NCI-H526 (cell line): ENCODE measurements around the gene MRAP2.
A peak's percentile ranks its signal among the peaks of the same experiment; 100 is the strongest.
"Not testable (repeated sequence)": the region's sequence is repeated elsewhere in the genome, so short reads cannot be mapped to it uniquely, and the experiment has no call there.

Experiments used
- DNase-seq, 2 experiments: peaks; one replicate each; lab custom pipeline; 2025; lab: John Stamatoyannopoulos, UW

The MRAP2 gene

GRCh38 chr6:84032000-84032399, 1.6 kb upstream of the MRAP2 start:
- DNase-seq, result not testable (repeated sequence)

- DNase-seq, result no peak
Measured at GRCh38 chr6:84035484-84035883, 1.9 kb downstream of the MRAP2 start.

DNA sequence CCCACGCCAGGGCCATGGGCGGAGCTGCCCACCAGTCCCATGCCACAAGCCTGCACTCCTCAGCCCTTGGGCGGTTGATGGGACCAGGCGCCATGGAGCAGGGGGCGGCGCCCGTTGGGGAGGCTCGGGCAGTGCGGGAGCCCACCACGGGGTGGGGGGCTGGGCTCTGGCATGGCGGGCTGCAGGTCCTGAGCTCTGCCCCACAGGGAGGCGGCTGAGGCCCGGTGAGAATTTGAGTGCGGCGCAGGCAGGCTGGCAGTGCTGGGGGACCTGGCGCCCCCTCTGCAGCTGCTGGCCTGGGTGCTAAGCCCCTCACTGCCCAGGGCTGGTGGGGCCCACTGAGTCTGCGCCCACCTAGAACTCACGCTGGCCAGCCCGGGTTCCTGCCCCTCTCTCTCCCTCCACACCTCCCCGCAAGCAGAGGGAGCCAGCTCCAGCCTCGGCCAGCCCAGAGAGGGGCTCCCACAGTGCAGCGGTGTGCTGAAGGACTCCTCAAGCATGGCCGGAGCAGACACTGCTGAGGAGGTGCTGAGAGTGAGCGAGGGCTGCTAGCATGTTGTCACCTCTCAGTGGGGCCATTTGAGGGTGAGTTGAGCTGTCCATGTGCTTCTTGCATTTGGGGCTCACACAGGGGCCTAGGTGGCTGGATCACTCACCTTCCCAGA, 4.0 kb downstream of the MRAP2 start:
- DNase-seq, result no peak

DNA sequence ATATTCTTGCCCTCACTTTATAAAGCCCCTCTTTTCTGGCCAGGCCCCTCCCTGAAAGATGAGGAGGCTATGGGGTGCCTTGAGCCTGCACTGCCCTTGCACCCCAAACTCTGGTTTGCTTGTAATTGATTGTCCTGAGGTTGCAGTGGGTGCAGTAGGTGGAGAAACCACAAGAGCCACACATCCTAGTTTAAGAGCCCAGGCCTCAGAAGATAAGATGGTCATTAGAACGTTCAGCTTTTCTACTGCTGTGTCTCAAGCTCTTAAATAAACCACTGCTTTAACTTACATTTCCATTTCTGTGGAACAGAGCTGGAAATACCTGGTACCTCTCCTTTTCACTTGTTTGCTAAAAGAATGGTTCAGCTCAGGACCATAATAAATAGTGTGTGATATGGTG, 9.0 kb downstream of the MRAP2 start:
- DNase-seq, result no peak

GRCh38 chr6:84043555-84043954, 10.0 kb downstream of the MRAP2 start:
- DNase-seq, result no peak

DNA sequence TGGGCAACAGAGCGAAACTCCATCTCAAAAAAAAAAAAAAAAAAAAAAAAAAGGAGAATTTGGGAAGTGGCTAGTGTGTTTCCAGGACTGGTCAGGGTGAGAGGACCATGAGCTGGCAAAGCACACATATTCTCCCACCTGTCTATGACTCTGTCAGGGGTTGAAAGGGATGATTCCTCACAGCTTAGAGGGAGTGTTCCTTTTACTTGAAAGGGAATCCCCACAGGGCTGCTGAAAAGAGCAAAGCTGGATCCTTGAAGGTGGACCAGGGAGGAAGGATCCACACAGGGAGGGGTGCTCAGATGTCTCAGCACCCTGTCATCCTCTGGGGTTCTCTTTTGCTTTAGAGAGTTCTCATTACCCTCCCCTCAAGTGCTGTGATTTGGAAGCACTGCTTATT, 13.2 kb downstream of the MRAP2 start:
- DNase-seq, result no peak

DNA sequence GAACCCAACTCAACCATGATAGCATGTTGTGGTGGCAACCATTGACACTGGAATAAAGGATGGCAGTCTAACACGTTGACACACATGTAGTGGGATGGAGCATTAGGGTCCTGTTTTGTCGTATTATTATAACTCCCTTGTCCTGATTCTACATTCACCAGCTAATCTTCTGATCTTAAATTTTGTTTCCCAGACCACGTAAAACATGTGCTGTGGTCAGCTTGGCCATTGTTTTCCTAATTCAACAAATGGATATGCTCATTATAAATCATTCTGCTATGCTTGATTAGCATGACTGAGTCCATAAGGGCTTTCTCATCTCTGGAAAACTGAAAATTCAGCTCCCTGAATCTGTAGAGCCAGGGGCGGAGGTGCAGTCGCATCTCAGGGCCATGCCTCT, 15.0 kb downstream of the MRAP2 start:
- DNase-seq, result no peak

DNA sequence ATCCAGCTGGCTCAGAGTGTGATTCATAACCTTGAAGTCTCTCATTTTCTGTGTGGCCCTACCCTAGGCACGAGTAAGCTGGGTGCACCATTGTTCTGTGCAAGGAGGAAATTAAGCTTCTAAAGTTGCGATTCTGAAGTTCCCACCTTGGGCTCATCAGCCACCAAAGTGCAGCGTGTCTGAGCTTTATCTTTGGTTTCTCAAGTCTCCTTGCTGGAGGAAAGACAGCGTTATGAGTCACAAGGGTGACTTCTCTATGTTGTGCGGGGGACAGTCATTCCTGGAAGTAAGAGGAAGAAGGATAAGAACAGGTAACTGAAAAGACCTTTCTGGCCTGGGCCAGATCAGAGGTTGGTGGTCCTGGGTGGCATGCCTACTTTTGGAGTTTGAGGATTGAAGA, 16.8 kb downstream of the MRAP2 start:
- DNase-seq, result no peak

- peak; percentile 31 to 62 for DNase-seq
Measured at GRCh38 chr6:84052204-84052882, 18.8 kb downstream of the MRAP2 start.

DNA sequence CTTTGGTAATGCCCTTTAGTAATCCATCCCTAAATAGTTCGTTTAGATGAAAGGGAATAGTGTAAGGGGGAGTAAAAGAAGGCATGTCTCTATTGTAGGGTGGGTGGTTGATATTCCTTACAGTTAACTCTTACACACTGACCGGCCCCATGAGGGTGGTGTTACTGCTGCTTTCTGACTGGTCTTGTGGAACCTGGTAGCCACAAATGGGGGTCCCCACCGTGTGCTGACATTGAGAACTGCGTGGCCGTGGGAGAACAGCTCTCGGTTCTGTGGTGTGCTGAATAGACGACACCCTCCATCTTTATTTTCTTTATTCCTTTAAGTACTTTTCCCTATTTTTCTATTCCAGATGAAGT, 19.3 kb downstream of the MRAP2 start:
- DNase-seq, result no peak

DNA sequence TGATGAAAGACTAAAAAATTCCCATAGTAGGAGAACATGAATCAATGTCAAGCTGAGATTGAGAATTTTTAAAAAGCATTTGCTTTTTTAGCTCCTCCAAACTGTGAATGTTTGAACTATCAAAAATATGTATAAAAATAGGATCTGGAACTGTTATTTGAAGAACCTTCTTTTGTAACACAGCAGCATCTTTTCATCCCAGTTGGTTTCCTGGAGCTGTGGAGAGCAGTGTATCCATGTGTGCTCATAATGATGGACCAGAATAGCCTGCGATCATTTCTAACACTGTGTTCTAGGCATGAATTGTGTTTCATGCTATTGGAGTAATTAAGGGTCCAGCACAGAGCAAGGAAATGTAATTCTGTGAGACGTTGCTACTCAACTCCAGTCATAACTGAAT, 22.1 kb downstream of the MRAP2 start:
- no peak for DNase-seq

- DNase-seq, result no peak
Measured at GRCh38 chr6:84057908-84058307, 24.3 kb downstream of the MRAP2 start.

- DNase-seq, result no peak
Measured at GRCh38 chr6:84059082-84059481, 25.5 kb downstream of the MRAP2 start.

- DNase-seq, result no peak
Measured at GRCh38 chr6:84061174-84061573, 27.6 kb downstream of the MRAP2 start.

DNA sequence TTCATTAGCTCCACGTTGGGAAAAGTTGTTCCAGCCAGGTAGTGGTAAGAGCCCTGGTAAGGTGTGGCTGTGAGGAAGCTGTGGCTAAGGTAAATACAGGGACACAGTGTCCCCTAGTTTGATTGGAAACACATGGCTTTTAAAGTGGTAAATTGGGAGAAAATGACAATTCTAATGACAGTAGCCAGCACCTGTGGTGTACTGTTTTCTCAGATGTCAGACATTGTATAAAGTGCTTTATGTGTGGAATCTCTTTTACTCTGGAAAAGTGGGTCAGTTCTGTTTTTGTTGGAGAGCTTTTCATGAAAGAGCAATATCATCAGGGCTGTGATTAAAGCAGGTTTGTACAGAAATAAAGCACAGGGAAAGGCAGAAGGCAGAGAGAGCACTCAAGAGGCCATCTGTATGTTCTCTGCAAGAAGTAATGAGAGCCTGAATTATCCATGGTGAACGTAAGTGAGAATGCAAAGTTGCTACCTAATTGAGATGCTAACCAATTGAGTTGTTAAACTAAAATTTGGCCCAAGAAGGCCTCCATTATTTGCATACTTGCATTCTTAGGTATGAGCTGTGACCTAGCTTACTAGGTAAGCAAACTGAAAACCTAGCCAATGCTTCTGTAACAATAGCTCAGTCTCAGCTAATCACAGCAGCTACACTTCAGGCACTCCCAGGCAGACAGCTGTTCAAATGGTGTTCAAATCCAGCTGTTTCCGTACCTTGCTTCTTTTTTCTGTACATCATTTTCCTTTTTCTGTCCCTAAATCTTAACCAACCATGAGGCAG, 28.2 kb downstream of the MRAP2 start:
- no peak for DNase-seq

GRCh38 chr6:84062519-84063154, 29.1 kb downstream of the MRAP2 start:
- no peak for DNase-seq

- no peak for DNase-seq
Measured at GRCh38 chr6:84065693-84066290, 32.2 kb downstream of the MRAP2 start.

DNA sequence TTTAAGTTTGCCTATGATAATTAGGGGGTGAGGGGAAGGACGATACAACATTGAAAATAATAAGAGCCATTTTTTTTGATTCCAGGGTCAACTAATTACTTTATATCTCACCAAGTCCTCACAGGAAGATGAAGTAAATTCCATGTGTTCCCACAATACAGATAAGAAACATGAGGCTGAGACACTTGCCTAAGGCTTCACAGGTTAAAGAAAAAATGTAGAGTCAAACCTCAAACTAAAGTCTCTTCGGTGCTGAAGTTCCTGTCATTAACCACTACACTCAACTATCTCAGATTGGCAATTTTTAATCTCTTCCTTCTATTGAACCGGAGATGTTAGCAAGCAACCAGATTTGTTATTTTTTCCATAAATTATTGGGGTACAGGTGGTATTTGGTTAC, 33.0 kb downstream of the MRAP2 start:
- DNase-seq, result no peak

DNA sequence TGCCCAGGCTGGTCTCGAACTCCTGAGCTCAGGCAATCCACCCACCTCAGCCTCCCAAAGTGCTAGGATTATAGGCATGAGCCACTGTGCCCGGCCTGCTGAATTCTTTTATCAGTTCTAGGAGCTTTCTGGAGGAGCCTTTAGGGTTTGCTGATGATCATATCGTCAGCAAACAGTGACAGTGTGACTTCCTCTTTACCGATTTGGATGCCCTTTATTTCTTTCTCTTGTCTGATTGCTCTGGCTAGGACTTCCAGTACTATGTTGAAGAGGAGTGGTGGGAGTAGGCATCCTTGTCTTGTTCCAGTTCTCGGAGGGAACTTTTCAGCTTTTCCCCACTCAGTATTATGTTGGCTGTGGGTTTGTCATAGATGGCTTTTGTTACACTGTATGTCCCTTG, 35.3 kb downstream of the MRAP2 start:
- DNase-seq, result not testable (repeated sequence)

DNA sequence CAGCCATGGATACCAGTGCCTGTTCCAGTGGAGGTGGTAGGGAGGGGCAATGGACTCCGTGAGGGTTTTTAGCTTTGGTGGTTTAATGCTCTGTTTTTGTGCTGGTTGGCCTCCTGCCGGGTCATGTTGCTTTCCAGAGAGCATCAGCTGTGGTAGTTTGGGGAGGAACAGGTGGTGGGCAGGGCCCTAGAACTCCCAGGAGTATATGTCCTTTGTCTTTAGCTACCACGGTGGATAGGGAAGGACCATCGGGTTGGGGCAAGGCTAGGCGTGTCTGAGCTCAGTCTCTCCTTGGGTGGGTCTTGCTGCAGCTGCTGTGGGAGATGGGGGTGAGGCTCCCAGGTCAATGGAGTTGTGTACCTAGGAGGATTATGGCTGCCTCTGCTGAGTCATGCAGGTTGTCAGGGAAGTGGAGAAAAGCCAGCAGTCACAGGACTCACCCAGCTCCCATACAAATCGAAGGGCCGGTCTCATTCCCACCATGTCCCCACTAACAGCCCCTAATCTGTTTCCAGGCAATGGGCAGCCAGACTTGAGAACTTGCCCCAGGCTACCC, 38.9 kb downstream of the MRAP2 start:
- no peak for DNase-seq

DNA sequence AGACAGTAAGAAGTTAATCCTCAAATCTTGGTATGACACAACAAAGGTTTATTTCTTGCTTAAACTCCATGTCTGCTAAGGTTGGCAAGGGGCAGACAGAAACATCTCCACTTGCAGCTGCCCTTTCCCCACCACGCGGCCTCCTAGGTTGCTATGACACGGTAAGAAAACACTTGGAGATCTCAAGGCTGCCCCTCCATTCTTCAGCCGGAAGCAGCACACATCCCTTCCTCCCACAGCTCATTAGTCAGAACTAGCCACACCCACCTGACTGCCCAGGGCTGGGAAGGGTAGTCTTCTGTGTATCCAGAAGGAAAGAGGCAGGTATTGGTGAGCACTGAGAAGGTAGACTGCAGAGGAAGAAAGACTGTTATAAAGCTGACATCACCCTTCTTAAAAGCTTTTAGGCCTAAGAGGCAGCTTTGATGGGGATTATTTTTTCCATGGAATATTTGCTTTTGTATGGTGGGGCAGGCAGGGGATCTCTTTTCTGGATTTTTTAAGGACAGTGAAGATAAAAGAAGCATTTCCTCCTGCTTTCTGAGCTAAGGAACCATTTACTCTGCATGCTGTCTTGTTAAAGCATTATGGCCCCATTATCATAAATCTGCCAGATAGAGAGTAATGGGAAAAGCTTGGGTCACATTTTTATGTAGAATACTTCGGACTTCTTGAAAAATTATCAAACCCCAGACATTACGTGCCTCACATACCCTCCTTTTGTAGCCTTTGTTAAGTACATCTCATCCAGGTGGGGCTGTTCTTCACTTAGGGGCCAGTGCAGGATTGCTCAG, 41.6 kb downstream of the MRAP2 start:
- DNase-seq, result no peak
